ENCODE data around the gene RPGRIP1.
"Not testable (repeated sequence)": the region's sequence is repeated elsewhere in the genome, so short reads cannot be mapped to it uniquely, and the experiment has no call there.

RPGRIP1 gene

GRCh38 chr14:21258889-21259787 lies 20.7 kb upstream of the RPGRIP1 start:
- no peak for DNase-seq

GRCh38 chr14:21261824-21262223 lies 18.1 kb upstream of the RPGRIP1 start:
- DNase-seq: no peak

GRCh38 chr14:21262410-21262809 lies 17.5 kb upstream of the RPGRIP1 start:
- no peak for DNase-seq

- DNase-seq: no peak
Measured at GRCh38 chr14:21263284-21264024, 16.4 kb upstream of the RPGRIP1 start.

- DNase-seq: no peak
Measured at GRCh38 chr14:21264025-21264801, 15.7 kb upstream of the RPGRIP1 start.

- DNase-seq: no peak
Measured at GRCh38 chr14:21267431-21267845, 12.4 kb upstream of the RPGRIP1 start.

GRCh38 chr14:21267886-21268616 lies 11.8 kb upstream of the RPGRIP1 start:
- no peak for DNase-seq

- DNase-seq: no peak
Measured at GRCh38 chr14:21268617-21269251, 11.1 kb upstream of the RPGRIP1 start.

GRCh38 chr14:21269252-21270046 lies 10.4 kb upstream of the RPGRIP1 start, which contains the start of gene HNRNPC:
Gene HNRNPC (minus strand): TSS chr14:21269442. CDS start chr14:21234193, 35,249 bp downstream.
- DNase-seq: peak; percentile 100

GRCh38 chr14:21272661-21273060 lies 7.2 kb upstream of the RPGRIP1 start:
- not testable (repeated sequence) for DNase-seq

GRCh38 chr14:21275261-21275858 lies 4.5 kb upstream of the RPGRIP1 start:
- no peak for DNase-seq

- DNase-seq: no peak
Measured at GRCh38 chr14:21278632-21279031, 1.3 kb upstream of the RPGRIP1 start.

- DNase-seq: not testable (repeated sequence)
Measured at GRCh38 chr14:21281917-21282316, 2.0 kb downstream of the RPGRIP1 start.

- not testable (repeated sequence) for DNase-seq
Measured at GRCh38 chr14:21286516-21286915, 6.6 kb downstream of the RPGRIP1 start.

- no peak for DNase-seq
Measured at GRCh38 chr14:21287168-21287567, 7.3 kb downstream of the RPGRIP1 start.

- not testable (repeated sequence) for DNase-seq
Measured at GRCh38 chr14:21294026-21294425, 14.1 kb downstream of the RPGRIP1 start.

GRCh38 chr14:21298358-21298757 lies 18.5 kb downstream of the RPGRIP1 start:
- no peak for DNase-seq

- no peak for DNase-seq
Measured at GRCh38 chr14:21299562-21300130, 19.8 kb downstream of the RPGRIP1 start.

GRCh38 chr14:21300892-21301291 lies 21.0 kb downstream of the RPGRIP1 start:
- peak; percentile 8 for DNase-seq

Measured in activated CD4-positive, alpha-beta T cell treated with anti-CD3 and anti-CD28 coated beads, Interleukin-2, amount 50 U/mL, for 1 hour (primary cell).